ACHN (cell line): ENCODE measurements around the gene LKAAEAR1.

Source experiments
- DNase-seq: peaks from one replicate; pipeline ENCODE4 v3.0.0-alpha.2; 2015
- in situ Hi-C: cut with HindIII; loops from 2 replicates; pipeline ENCODE4 v1.10.0; 2017; ENCODE audit warnings: low sequenced_read_pairs, low pct_ligation_motif_present, low pct_unique_long_range_greater_than_20kb

The LKAAEAR1 gene

DNA sequence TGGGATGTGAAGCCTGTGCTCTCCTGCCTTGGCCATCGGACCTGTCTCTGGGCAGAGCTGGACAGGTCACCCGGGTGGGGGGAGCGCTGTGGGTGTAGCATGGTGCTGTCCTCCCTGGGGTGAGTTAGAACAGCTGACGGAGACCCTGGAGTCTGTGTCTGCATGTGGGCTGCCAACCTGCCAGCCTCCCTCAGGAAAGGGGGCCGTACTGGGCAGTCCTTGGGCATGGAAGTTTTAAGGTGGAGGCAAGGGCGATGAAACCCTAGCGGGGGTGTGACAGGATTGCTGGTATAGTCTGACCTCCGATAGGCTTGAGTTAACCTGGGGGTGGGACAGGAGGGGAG is 37.2 kb downstream of the LKAAEAR1 start:
- in situ Hi-C loops, result no loop called here
- no peak for DNase-seq

DNA sequence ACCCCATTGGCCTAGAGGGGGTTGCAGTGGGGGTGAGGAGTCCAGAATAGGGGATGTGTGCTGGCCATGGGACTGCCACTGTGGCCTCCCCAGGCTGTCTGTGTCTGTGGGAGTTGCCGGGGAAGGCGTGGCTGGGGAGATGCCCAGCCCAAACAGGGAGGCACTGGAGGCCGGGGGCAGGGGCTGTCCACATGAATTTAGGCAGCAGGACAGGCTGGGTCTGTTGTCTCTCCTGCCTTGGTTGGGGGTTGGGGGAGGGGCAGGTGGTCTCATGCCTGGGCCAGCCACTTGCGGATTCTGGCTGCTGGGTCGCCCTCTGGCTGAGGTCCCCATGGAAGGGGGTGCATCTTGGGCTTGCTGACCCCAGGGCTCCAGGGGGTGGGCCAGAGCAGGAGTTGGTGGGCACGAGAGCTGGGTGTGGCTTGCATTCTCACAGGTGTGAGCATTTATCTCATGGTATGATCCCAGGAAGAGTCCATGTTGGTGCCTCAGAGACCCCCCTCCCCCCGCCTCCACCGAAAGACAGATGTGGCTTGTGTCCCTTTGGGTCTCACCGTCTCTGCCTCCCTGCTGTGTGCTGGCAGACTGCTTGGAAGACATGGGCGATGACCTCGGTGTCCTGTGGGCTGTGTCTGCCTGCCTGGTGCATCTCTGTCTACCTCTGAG is 38.7 kb downstream of the LKAAEAR1 start:
- no peak for DNase-seq
- in situ Hi-C loops, result no loop called here

DNA sequence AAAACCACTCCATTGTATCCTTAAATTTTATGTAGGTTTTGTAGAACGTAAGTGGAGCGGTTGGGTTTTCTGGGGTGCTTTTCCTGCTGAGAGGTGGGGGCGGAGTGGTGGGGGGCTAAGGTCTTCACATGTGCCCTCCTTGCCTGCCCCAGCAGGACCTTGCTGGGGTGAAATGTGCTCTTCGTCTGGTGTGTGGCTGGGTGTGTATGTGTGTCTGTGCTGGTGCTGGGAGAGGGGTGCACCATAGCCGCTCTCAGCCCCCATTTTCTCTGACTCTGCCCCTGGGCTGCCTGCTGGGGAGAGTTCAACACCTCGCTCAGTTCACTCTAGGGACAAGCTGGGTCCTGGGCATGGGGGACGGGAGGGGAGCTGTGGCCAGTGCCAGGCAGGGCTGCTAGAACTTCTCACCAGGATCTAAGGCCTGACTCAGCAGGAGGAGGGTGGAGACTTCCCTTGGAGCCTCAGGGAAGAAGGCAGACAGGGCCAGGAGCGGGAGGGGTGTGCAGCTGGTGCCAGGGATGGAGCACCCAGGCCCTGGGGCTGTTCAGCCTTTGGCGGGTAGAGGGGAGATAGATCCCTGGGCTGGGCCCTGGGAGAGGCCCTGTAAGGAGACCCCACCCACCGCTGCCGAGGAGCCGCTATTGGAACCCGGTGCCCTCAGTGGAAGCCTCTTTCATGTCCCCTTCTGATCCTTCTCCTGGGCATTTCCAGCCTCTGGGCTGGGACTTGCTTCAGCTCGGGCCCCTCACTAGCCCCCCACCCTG is 39.5 kb downstream of the LKAAEAR1 start:
- DNase-seq, result peak; percentile 50
- in situ Hi-C loops, result no loop called here

DNA sequence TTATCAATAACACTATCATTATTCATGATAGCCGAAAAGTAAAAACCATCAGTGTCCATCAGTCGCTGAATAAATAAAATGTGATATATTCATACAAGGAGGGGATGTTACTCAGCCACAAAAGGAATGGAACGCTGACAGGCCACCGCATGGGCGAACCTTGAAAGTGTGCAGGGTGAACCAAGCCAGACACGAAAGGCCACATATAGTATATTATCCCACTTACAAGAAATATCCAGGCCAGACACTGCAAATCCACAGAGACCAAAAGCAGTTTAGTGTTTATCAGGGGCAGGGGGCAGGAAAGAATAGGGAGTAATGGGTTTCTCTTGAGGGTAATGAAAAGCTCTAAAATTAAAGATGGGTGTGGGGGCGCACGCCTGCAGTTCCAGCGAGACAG is 40.4 kb downstream of the LKAAEAR1 start:
- in situ Hi-C loops, result no loop called here
- no peak for DNase-seq

DNA sequence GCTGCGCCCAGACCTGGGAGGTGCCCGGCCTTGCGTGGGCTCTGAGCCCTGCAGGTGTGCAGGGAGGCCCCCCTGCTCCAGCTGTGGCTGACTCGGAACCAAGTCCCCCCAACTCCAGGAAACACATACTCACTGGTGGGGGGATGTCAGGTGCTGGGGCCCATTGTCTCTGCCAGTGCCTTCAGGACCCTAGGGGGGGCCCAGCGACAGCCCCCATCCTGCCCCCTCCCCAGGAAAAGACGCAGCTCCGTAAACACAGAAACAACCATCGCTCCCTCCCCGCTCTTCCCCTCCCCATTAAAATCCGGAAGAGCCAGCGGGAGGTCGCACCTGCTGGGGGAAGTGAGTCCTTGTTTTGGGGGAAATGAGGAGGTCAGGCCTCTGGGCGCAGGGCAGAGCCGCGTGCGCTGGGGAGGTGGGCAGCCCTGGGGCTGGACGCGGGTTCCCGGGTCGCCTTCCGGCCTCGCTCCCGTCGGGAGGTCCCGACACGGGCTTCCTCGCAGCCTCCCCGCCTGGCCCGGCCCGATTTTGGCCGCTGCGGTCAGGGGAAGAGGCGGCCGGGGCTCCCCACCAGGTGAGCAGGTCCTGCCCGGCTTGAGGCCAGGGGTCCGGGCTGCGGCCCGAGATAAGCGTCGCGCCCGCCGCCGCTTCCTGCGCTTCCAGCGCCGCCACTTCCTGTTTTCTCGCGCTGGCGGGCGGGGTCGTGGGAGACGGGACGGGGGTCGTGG is 42.0 kb downstream of the LKAAEAR1 start:
- in situ Hi-C loops, result no loop called here
- no peak for DNase-seq

DNA sequence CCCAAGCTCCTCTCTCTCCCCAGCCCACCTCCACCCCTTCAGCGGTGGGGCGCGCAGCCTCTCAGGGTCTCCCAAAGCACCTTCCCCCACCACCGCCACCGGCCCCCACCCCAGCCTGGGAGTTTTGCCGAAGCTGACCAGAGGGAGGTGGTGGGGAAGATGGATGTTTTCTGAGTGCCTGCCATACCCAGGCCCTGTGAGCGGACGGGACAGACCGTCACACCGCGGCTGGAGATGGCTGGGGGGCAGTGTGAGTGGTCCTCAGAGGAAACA is 42.5 kb downstream of the LKAAEAR1 start:
- no peak for DNase-seq
- in situ Hi-C loops, result no loop called here

DNA sequence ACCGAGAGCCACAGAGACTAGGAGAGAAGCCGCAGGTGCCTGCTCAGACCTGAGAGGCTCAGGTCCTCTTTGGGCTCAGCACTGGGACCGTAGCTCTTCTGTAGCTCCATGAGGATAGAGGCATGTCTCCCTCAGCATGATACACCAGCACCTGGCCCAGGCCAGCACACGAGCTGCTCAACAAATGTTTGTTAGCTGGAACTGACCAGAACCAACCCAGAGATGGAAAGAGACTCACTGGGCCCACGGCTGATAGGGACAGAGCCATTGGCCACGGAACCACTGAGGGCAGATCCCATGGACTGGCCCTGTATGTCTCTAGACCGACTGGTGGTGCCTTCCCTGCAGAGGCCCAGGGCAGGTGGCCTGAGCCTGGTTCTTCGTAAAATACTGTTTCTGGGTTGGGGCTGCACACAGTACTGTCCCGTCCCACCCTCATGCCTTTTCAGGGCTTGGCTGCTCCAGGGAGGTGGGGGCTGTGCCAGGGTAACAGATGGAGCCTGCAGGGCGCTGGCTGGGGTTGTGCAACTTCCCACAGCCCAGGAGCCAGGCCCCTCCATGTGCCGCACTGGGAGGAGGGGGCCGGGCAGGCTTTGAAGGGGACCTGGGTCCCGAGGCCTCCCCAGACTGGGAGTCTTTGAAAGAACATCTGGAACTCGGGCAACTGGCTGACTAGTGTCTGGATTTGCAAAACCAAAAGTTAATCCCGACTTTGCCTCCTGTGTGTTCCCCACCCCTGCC is 43.0 kb downstream of the LKAAEAR1 start:
- in situ Hi-C loops, result no loop called here
- no peak for DNase-seq

DNA sequence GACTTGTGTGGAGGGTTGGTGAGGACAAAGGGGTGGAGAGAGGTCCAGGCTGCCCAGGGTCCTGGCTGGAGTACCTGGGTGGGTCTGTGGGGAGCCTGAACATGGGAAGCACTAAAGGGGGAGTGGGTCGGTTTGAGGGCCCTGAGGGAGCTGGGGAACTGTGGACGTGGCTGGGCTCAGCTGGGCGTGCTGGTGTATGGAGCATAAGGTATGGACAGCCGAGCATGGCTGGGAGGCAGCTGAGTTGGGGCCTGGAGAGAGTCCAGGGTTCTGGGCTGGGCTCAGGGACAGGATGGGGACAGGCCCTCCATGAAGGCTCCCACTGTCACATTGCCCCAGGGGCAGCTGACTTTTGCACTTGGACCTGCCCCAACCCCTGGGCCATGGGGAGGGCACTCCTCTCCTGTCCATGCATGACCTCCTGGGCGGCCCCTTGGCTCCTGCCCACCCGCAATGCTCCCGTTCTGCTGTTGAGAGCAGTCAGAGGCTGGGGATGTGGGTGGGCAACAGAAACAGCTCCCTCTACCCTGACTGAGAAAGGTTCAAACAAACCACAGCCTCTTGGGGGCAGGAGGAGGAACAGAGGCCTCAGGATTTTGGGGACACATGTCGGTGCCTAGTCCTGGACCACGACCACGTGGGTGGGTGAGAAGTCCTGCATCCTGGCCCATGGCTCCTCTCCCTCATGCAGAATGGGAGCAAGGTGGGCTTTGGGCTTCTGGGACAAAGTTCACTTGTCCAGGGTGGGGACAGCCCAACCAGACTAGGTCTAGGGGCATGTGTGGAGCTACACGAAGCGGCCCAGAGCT is 43.8 kb downstream of the LKAAEAR1 start:
- in situ Hi-C loops, result no loop called here
- no peak for DNase-seq

DNA sequence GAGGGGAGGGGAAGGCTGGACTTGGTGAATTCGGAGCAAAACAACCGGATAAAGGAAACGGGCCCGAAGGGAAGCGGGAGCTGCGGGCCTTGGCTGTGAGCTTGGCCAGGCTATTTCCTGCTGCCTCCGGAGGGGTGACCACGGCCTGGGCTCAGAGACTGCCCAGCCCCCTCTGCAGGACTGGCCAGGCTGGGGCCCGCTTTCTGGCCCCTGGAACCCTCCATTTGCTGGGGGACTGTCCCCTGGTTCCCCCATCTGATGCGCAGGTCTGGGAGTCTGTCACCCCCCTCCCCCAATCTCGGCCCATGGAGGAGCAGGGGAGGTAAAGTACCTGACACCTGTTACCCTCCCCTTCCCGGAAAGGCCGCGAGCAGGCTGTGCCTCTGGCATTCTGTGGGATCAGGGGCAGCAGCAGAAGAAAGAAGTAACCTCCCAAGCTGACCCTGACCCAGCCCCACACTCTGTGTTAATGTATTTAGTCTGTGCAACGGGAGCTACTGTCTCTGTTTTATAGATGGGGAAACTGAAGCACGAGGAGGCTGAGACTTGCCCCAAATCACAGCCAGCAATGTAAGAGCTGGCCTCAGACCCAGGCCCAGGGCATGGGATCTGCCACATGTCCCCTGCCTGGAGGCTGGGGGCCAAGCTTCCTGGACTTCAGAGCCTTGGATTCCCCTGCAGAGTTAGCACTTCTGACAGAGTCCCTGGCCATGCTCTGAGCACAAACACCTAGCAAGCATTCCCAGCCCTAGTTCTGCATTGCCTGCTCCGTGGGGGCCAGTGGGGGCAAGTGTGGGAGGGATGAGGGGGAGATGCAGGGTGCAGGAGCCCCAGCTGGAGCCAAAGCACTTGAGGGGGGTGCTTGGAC is 44.7 kb downstream of the LKAAEAR1 start:
- DNase-seq, result no peak
- in situ Hi-C loops, result no loop called here

DNA sequence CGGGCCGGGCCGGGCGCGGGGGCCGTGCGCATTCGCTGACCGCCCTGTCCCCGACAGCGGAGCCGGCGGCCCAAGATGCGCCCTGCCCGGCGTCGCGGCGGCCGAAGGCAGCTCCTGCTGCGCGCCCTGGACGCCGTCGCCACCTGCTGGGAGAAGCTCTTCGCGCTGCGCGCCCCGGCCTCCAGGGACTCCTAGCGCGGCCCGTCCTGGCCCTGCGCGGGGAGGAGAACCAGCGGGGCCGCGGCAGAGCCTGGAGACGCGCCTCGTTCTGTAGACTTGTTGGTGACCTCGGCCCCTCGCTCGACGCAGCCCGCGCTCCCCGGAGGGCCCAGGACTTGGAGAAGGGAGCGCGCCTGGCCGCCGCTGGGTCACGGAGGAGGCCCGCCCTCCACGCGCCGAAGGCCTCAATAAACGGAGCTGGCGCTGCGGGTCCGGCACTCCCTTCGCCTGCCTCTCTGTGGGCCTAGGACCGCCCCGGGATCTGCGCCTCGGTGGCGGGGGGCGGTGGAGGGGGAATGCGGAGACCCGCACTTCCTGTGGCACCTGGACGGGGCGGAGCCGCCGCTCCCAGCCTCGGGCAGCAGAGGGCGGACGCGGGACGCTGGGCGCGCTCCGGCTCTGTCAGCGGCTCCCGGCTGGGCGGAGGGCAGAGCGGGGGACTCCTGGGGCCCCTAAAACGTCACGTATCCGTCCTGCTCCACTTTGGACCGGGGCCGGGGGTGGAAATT is 45.5 kb downstream of the LKAAEAR1 start:
- in situ Hi-C loops, result no loop called here
- DNase-seq, result peak; percentile 75

DNA sequence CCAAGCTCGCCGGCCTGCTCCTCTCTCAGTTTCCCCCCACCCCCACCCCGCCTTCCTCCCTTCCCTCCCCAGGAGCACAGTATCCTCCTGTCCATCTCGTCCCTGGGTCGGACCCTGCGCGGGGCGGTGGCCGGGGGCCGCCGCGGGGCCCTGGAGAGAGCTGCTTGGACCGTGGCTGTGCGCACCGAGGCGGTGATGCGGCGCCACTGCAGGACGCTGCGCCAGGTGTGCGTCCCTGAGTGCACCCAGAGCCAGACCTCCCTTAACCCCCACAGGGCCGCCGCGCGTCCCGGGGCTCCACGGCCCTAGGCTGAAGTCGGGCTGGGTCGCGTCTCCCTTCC is 46.0 kb downstream of the LKAAEAR1 start:
- DNase-seq, result no peak
- in situ Hi-C loops, result no loop called here

DNA sequence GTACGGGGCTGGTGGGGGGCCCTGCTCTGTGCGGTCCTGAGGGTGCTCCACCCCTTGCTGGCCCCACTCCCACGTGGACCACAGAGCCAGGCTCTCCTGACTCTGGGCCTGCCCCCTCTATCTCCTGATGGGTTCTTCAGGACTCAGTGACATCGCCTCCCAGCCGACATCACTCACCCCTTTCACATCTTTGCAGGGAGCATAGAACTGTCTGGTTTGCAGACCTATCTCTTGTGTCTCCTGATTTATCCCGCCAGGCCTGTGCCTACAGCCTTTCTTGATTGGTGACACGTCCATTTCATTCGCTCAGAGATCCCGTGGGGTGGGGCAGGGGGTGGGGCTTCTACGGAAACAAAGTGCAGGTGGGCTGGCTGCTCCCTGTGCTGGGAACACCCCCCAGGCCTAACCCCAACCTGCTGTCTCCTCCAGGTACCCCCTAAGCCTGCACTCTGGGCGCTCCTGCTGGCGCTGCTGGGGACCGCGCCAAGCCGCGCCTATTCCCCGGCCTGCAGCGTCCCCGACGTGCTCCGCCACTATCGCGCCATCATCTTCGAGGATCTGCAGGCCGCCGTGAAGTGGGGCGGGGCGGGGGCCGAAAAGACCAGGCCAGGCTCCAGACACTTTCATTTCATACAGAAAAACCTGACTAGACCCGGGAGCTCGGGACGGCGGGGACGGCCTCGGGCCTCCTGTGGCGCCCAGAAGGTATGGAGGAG is 46.5 kb downstream of the LKAAEAR1 start:
- in situ Hi-C loops, result no loop called here

DNA sequence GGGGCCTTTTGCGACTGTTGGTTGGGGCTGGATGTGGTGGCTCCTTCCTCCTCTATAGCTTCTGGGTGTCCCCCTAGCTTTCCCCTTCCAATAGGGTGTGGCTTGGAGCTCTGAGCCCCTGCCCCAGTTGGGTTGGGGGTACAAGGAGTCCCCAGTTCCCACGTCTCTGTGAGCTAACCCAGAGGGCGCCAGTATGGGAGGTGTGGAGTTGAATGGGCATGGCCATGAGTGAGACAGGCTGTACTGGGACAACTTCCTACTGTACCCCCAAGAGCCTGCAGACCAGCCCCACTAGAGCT is 47.0 kb downstream of the LKAAEAR1 start:
- in situ Hi-C loops, result no loop called here
- no peak for DNase-seq

More for the DNA sequence above, 46.5 kb downstream of the LKAAEAR1 start:
- no peak for DNase-seq

DNA sequence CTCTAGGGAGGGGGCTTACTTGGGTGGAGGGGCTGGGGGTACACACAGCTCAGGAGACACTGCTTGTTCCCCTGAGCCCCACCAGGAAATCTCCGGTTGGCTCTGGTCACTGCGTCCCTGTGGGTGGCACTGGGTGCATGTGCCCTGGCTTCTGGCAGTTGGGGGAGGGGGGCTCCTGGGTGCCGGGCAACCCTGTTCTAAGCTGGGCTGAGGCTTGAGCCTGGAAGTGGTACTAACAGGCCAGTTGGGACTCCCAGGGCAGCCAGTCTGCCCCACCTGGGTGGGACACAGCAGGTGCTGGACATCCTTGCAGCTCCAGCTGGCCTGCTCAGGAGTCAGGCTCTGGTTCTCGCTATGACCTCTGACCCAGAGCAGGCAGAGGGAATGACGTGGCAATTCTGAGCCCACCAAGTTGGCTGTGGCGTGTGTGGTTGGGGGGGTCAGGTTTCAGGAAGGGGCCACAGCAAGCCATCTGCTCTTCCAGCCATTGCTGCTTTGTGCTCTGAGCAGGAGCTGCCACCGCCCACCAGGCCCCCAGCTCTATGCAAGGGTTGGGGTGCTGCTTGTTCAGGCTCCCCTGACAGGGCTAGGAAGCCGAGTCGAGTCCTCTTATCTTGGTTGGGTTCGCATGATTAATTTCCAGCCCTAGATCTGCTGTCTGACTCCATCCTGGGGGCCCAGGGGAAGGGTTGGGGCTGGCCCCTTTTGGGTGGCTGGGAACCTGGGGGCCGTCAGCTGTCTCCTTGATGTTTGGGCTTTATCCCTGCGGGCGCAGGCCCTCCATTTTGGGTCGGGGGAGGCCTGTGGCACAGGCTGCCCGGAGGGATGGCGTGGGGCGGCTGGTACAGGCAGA is 47.6 kb downstream of the LKAAEAR1 start:
- in situ Hi-C loops, result no loop called here
- DNase-seq, result no peak

DNA sequence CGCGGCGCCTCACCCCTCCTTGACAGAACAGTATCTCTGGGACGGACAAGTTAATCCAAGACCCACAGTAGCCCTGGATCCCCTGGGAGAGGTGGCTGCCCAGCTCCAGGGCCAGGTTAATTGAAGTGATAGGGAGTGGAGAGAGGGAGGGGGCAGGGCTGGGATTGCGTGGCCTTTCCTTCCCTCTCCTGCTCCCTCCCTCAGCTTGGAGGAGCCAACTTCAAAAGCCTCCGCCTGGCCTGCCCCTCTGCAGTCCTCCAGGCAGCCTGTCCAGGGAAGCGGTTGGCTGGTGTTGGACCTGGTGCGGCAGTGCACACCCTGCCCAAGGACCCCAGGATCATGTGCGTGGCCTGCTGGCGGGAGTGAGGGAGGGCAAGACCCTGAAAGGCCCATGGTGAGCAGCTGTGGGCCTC is 48.3 kb downstream of the LKAAEAR1 start, which contains the start of gene C20orf204:
TSS of gene C20orf204 (plus strand) at position 250 of the 413 bp plus-strand sequence. CDS start at position 392, 142 bp downstream.
- no peak for DNase-seq
- in situ Hi-C loops, result no loop called here
